HepG2 (cell line): ENCODE results near the gene PDXDC1. TPM values are rescaled to one million over a fixed set of nuclear protein-coding genes. Genes with fewer than 3 reads are reported as not detected.

Experiments
- HDAC1 ChIP-seq: sonication (generic); formaldehyde crosslinking; IDR thresholded peaks from 2 replicates; pipeline ENCODE4 v1.5.1; 2020; ENCODE audit warnings: mild to moderate bottlenecking, missing genetic modification reagents
- IRF9 ChIP-seq: sonication (generic); formaldehyde crosslinking; IDR thresholded peaks from 2 replicates; pipeline ENCODE4 v1.8.0; 2022; ENCODE audit warnings: missing genetic modification reagents, mild to moderate bottlenecking, borderline replicate concordance
- KDM5B ChIP-seq: sonication (generic); formaldehyde crosslinking; IDR thresholded peaks from 2 replicates; pipeline ENCODE4 v1.4.0; 2020; ENCODE audit warnings: missing genetic modification reagents, mild to moderate bottlenecking, borderline replicate concordance
- MXD3 ChIP-seq: IDR thresholded peaks from 2 replicates; pipeline ENCODE4 v1.6.1; 2016; ENCODE audit warnings: mild to moderate bottlenecking, missing biosample characterization, missing genetic modification reagents
- MYC ChIP-seq: sonication (generic); formaldehyde crosslinking; IDR thresholded peaks from 2 replicates; pipeline ENCODE4 v1.9.0; 2021; ENCODE audit warnings: missing genetic modification reagents, borderline replicate concordance
- PATZ1 ChIP-seq: sonication (generic); formaldehyde crosslinking; IDR thresholded peaks from 2 replicates; pipeline ENCODE4 v1.4.0; 2020; ENCODE audit warnings: missing genetic modification reagents
- UBTF ChIP-seq: sonication (generic); formaldehyde crosslinking; IDR thresholded peaks from 2 replicates; pipeline ENCODE4 v1.4.0; 2020; ENCODE audit warnings: mild to moderate bottlenecking, missing genetic modification reagents
- ZNF329 ChIP-seq: sonication (generic); formaldehyde crosslinking; IDR thresholded peaks from 2 replicates; pipeline ENCODE4 v1.9.0; 2021; ENCODE audit warnings: low read depth, mild to moderate bottlenecking, missing genetic modification reagents
- ZNF331 ChIP-seq: sonication (generic); formaldehyde crosslinking; IDR thresholded peaks from 2 replicates; pipeline ENCODE4 v1.4.0; 2020; ENCODE audit warnings: missing genetic modification reagents
- ZNF704 ChIP-seq: sonication (generic); formaldehyde crosslinking; IDR thresholded peaks from 2 replicates; pipeline ENCODE4 v1.8.1; 2023; ENCODE audit warnings: mild to moderate bottlenecking, inconsistent platforms, moderate library complexity, missing genetic modification reagents, borderline replicate concordance
- polyA plus RNA-seq, 8 experiments: library from polyadenylated mRNA; depleted of rRNA in 3 of 8; stranded (reverse) in 7 of 8; unstranded in 1 of 8; fragments of >200 nt; fragmentation: Illumina TruSeq in 4 of 8; extraction: Trizol in 4 of 8; gene quantifications; 2 replicates each; pipeline versions ENCODE4 v1.2.1 to v1.2.3, GENCODE V29; 2011 to 2016; ENCODE audit warnings: low read depth in 4 of 8, missing spikeins in 1 of 8, mixed read lengths in 1 of 8; ENCODE audit not compliant: insufficient read depth in 1 of 8
- total RNA-seq, 5 experiments: library from RNA; depleted of rRNA; stranded (reverse); fragments of >200 nt; fragmentation: Illumina TruSeq; extraction: Trizol; gene quantifications; 2 replicates each; pipeline ENCODE4 v1.2.3, GENCODE V29; 2016; ENCODE audit warnings: low read depth in 1 of 5

Gene PDXDC1
- total and polyA plus RNA-seq, 2 of the 13 experiments (the other 11 are each of a cell fraction or from before 2014, with no cell fraction given), result 133 to 169 TPM

- TF ChIP-seq IRF9 (CRISPR knock-in tag), result peak; percentile 33; the same call in 1 of the 2 replicates
- 0 out of 2 replicates have a peak, but pooled peaks have one; percentile 53 for TF ChIP-seq ZNF329 (CRISPR knock-in tag)
- peak; percentile 51 for TF ChIP-seq UBTF (CRISPR knock-in tag)
- peak; percentile 18; the same call in 1 of the 2 replicates for TF ChIP-seq PATZ1 (CRISPR knock-in tag)
- peak; percentile 90 for TF ChIP-seq MXD3
- TF ChIP-seq HDAC1 (CRISPR knock-in tag), result peak; percentile 57; the same call in 1 of the 2 replicates
- peak; percentile 46; the same call in 1 of the 2 replicates for TF ChIP-seq KDM5B (CRISPR knock-in tag)
- TF ChIP-seq MYC (CRISPR knock-in tag), result peak; percentile 94
- 0 out of 2 replicates have a peak, but pooled peaks have one; percentile 62 for TF ChIP-seq ZNF704 (CRISPR knock-in tag)
- peak; percentile 45 for TF ChIP-seq ZNF331 (CRISPR knock-in tag)
Observed at GRCh38 chr16:15154650-15155562, 180.1 kb downstream of the PDXDC1 start (continued).
